Tibial nerve (tissue), 4 donors: ENCODE data around the gene SRSF7. TPM values are rescaled to one million over a fixed set of nuclear protein-coding genes. Genes with fewer than 3 reads are reported as not detected.
"Not testable (repeated sequence)": the region's sequence is repeated elsewhere in the genome, so short reads cannot be mapped to it uniquely, and the experiment has no call there.

Experiments used
- DNase-seq, 2 donors: peaks; one replicate each; pipeline ENCODE4 v3.0.0-alpha.2; 2019; ENCODE audit warnings: low spot score in 2 of 2
- H3K27ac ChIP-seq, 4 donors: fragments of 200-600 bp; sonication (generic) in 3 of 4; one replicate each; pipeline ENCODE4 v1.5.1; 2017 to 2019; ENCODE audit warnings: mild to moderate bottlenecking in 1 of 4
- H3K27me3 ChIP-seq, 2 donors: fragments of 200-600 bp; sonication (generic) in 1 of 2; one replicate each; pipeline versions ENCODE4 v1.5.1 to v1.6.0; 2017 to 2019
- H3K36me3 ChIP-seq, 3 donors: fragments of 200-600 bp; sonication (generic); one replicate each; pipeline ENCODE4 v1.5.1; 2018 to 2019
- H3K4me1 ChIP-seq, 4 donors: fragments of 200-600 bp; sonication (generic) in 3 of 4; one replicate each; pipeline ENCODE4 v1.5.1; 2017 to 2019
- H3K4me3 ChIP-seq, 4 donors: fragments of 200-600 bp; sonication (generic) in 3 of 4; one replicate each; pipeline ENCODE4 v1.5.1; 2017 to 2019; ENCODE audit warnings: mild to moderate bottlenecking in 1 of 4, moderate library complexity in 1 of 4
- H3K9me3 ChIP-seq, 4 donors: fragments of 200-600 bp; sonication (generic) in 3 of 4; one replicate each; pipeline ENCODE4 v1.5.1; 2017 to 2019
- EP300 ChIP-seq, 2 donors: sonication (generic); formaldehyde crosslinking; IDR thresholded peaks; one replicate each; pipeline ENCODE4 v1.6.1; 2017; ENCODE audit warnings: antibody characterized with exemption in 2 of 2, mild to moderate bottlenecking in 1 of 2
- POLR2A ChIP-seq, 2 donors: fragments of 450-650 bp; IDR thresholded peaks; one replicate each; pipeline ENCODE4 v1.6.1; 2017; ENCODE audit warnings: antibody characterized with exemption in 2 of 2, mild to moderate bottlenecking in 2 of 2, moderate library complexity in 2 of 2
- WGBS, 2 donors: methylation state at CpG; one replicate each; pipeline ENCODE4 v1.1.5; 2018; 5-methylcytosine and 5-hydroxymethylcytosine counted together
- total RNA-seq, 4 donors: library from RNA; depleted of rRNA; stranded (reverse); fragments of >200 nt; gene quantifications; one replicate each; pipeline ENCODE4 v1.1.0, GENCODE V29; 2016
- TF ChIP-seq, protein P1 (sequence below), 5 experiments: fragments of 200-600 bp in 3 of 5; fragments of 450-650 bp in 2 of 5; sonication (generic) in 3 of 5; IDR thresholded peaks; one replicate each; pipeline ENCODE4 v1.5.1; 2016 to 2019; ENCODE audit warnings: antibody characterized with exemption in 5 of 5, mild to moderate bottlenecking in 3 of 5, moderate library complexity in 2 of 5

SRSF7 gene
- total RNA-seq, 4 donors from 2014 or later, result 62.6 to 85.5 (median 80.9) TPM

DNA sequence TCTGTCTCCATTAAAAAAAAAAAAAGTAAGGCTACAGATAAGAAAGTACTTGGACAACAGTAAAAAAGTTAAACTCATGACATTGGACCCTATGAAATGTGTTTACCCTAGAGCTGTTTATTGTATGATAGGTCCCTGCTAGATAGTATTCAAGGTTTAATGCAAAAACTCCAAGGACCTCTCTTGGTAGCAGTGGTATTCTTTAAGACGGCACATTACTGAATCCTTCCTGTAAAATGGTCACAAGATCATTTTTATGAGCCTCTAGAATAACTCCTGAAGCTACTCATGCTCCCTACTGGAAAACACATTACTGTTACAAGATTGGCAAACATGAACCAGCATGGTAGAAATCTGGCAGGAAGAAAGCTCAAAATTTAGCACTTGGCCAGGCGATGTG, 46.5 kb downstream of the SRSF7 start:
- Histone ChIP-seq H3K4me1 (peaks cover 0 to 5% (median 0%) of the 10 kb centered on the region in 4 donors), H3K4me3 (no peak overlapping the region), H3K9me3 (peaks cover 0 to 12% (median 0%) of the 10 kb centered on the region in 4 donors), H3K27me3 (no peaks in the 10 kb centered on the region), H3K27ac (no peak overlapping the region), H3K36me3 (peaks cover 0 to 14% (median 0%) of the 10 kb centered on the region in 3 donors)
- DNase-seq, result no peak
- no peak for TF ChIP-seq EP300 (IDR thresholded peaks at IDR 0.05)
- TF ChIP-seq, protein P1, sequence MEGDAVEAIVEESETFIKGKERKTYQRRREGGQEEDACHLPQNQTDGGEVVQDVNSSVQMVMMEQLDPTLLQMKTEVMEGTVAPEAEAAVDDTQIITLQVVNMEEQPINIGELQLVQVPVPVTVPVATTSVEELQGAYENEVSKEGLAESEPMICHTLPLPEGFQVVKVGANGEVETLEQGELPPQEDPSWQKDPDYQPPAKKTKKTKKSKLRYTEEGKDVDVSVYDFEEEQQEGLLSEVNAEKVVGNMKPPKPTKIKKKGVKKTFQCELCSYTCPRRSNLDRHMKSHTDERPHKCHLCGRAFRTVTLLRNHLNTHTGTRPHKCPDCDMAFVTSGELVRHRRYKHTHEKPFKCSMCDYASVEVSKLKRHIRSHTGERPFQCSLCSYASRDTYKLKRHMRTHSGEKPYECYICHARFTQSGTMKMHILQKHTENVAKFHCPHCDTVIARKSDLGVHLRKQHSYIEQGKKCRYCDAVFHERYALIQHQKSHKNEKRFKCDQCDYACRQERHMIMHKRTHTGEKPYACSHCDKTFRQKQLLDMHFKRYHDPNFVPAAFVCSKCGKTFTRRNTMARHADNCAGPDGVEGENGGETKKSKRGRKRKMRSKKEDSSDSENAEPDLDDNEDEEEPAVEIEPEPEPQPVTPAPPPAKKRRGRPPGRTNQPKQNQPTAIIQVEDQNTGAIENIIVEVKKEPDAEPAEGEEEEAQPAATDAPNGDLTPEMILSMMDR (IDR thresholded peaks at IDR 0.05), result no peak
- TF ChIP-seq POLR2A (IDR thresholded peaks at IDR 0.05), result no peak
- 93 to 97% methylated on average over 2 of the region's 2 CpGs for WGBS, 2 donors

DNA sequence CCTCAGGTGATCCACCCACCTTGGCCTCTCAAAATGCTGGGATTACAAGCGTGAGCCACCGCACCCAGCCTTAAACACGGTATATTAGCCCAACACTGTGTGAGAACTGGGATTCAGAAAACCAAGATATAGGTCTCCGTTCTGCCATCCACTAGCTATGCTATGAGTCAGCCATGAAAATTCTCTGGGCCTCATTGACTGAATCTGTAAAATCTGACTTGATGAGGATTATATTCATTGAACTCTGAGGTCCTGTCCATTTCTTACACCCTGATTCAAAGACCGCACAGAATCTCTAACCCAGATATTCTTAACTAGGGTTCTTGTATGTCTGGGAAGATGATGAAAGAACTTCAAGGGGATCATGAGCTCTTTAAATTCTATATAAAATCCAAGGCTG, 47.8 kb downstream of the SRSF7 start:
- not testable (repeated sequence) for H3K4me1 ChIP-seq, H3K4me3 ChIP-seq, H3K27ac ChIP-seq, DNase-seq, H3K27me3 ChIP-seq
- Histone ChIP-seq H3K9me3 (peaks cover 0 to 12% (median 0%) of the 10 kb centered on the region in 4 donors), H3K36me3 (peaks cover 0 to 25% (median 0%) of the 10 kb centered on the region in 3 donors)
- 95 to 96% methylated on average over 5 of the region's 5 CpGs for WGBS, 2 donors

DNA sequence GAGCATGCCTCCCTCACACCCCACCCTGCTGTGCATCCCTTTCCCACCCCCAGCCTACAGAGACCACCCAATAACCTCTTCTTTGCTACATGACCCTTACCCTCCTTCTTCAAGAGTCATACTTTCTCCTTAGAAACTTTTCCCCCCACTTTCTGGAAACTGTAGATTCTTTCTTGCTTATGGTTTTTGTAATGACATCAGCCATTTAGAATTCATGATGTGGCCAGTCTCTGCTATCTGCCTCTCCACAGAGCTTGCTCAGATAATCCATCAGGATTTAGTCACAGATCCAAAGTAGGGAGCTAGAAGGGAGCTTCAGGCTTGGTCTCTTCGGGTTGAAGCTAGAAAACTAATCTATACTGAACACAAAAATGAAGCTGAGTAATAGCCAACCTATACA, 48.7 kb downstream of the SRSF7 start:
- Histone ChIP-seq H3K4me3 (no peak overlapping the region), H3K27ac (peak overlapping the region in 1 of 4 donors; percentile 9), H3K27me3 (no peaks in the 10 kb centered on the region), H3K36me3 (peaks cover 0 to 34% (median 0%) of the 10 kb centered on the region in 3 donors), H3K4me1 (peaks cover 0 to 5% (median 0%) of the 10 kb centered on the region in 4 donors), H3K9me3 (peaks cover 0 to 12% (median 0%) of the 10 kb centered on the region in 4 donors)
- no peak for DNase-seq
- 23 to 44% methylated on average over 1 of the region's 1 CpG for WGBS, 2 donors
- TF ChIP-seq EP300 (IDR thresholded peaks at IDR 0.05), result no peak
- TF ChIP-seq, protein P1 (IDR thresholded peaks at IDR 0.05), result no peak

DNA sequence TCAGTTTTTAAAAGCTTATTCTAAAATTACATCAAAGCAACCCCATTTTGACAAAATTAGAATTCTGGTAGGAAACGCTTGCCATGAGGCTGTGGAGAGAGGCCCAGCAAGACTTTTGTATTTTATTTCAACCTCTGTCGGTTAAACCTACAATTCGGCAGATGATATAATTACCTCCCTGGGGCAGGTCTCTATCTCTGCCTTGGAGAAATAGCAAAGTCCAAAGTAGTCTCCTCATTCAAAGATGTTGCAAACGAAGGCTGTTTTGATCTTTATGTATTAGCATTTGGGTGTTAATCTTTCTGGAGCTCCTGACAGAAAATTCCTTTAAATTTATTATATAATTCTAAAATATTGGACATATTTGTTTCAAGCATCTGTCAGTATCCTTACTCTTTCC, 49.6 kb downstream of the SRSF7 start:
- Histone ChIP-seq H3K36me3 (peaks cover 0 to 34% (median 0%) of the 10 kb centered on the region in 3 donors), H3K27ac (no peak overlapping the region), H3K27me3 (no peaks in the 10 kb centered on the region), H3K4me3 (no peak overlapping the region), H3K9me3 (peaks cover 0 to 12% (median 0%) of the 10 kb centered on the region in 4 donors), H3K4me1 (peaks cover 0 to 5% (median 0%) of the 10 kb centered on the region in 4 donors)
- TF ChIP-seq, protein P1 (IDR thresholded peaks at IDR 0.05), result no peak
- TF ChIP-seq EP300 (IDR thresholded peaks at IDR 0.05), result no peak
- TF ChIP-seq POLR2A (IDR thresholded peaks at IDR 0.05), result no peak
- 90 to 92% methylated on average over 4 of the region's 4 CpGs for WGBS, 2 donors
- no peak for DNase-seq

DNA sequence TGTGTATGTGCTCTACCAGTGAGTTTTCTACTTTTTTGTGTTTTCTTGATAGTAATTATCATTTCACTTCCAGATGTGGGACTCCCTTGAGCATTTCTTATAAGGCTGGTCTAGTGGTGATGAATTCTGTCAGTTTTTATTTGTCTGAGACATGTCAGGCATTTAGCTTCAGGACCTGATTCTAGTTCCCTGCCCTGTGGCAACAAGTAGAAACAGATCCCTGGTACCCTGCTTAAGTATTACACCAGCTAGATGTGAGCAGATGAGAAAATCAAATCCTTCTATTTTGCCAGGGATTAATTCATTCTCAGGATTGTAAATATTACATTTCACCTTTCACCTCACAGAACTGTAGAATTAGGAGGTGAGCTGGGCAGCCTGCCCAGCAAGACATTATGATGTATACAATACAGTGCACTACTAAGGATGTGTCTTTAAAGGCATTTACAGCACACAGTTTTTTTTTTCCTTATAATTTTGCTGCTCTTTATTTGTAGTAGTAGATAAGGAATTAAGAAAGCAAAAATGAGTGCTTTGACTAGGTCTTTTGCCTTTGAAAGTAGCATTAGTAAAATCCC, 50.2 kb downstream of the SRSF7 start:
- Histone ChIP-seq H3K4me3 (no peak overlapping the region), H3K36me3 (peaks cover 0 to 34% (median 0%) of the 10 kb centered on the region in 3 donors), H3K9me3 (peaks cover 0 to 12% (median 0%) of the 10 kb centered on the region in 4 donors), H3K27ac (no peak overlapping the region), H3K4me1 (peaks cover 0 to 5% (median 0%) of the 10 kb centered on the region in 4 donors), H3K27me3 (no peaks in the 10 kb centered on the region)
- TF ChIP-seq, protein P1 (IDR thresholded peaks at IDR 0.05), result no peak
- TF ChIP-seq EP300 (IDR thresholded peaks at IDR 0.05) (no peak), POLR2A (IDR thresholded peaks at IDR 0.05) (no peak)
- DNase-seq, result no peak
